Measurements from ENCODE around the gene SIGLEC11. TPM values are rescaled to one million over a fixed set of nuclear protein-coding genes. Genes with fewer than 3 reads are reported as not detected.
"Not testable (repeated sequence)": the region's sequence is repeated elsewhere in the genome, so short reads cannot be mapped to it uniquely, and the experiment has no call there.

Gene SIGLEC11
- total RNA-seq, 1 experiment from 2014 or later, result not detected

DNA sequence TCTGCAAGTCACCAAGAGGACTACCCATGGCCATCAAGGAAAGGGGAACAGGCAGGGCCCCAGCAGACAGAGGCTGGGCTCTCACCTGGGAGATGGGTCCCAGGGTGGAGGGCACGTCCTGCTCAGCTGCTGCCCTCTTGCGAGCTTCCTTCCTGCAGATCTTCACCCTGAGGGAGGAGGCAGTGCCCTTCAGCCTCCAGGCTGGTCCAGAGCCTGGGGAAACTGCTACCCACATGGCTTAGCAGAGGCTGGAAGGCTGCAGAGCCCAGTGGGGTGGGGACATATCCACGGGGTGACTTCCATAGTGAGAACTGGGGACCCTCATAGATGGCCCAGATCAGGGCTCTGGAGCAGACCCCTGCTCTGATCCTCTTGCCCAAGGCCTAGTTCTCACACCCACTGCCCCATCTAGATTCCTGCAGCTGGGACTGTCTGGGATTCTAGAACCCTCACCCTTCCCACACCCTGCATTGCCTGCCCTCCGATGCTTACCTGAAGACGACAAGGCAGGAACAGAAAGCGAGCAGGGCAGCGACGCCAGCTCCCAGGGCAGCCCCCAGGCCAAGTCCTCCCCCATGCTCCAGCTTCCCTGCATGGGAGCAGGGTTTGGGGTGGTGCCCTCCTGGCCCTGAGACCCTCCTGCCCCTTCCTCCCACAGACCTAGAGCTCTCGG lies 9.0 kb downstream of the SIGLEC11 start:
- no peak for DNase-seq (ENCODE audit: low spot score)

DNA sequence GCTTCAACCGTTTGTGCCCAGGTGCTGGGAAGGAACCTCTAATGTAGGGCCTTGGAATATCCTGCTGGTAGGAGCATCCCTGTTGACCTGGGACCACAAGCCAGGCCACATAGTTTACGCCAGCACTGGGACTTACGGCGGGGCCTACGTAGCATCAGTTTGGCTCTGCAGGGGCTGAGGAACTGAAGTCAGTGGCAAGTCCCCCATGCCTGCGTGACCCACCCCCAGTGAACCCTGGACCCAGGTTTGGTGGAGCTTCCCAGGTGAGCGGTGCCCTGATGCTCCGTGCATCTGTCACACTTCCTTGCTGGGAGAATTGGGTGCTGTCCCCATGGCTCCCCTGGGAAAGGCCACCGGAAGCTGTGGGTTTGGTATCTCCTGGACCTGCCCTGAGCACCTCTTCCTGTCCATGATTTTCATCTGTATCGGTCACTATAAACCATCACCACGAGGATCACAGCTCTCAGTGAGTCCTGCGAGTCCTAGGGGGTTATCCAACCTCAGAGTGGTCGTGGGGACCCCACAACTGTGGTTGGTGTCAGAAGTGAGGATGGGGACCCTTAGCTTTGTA lies 9.9 kb downstream of the SIGLEC11 start:
- no peak for DNase-seq (ENCODE audit: low spot score)

DNA sequence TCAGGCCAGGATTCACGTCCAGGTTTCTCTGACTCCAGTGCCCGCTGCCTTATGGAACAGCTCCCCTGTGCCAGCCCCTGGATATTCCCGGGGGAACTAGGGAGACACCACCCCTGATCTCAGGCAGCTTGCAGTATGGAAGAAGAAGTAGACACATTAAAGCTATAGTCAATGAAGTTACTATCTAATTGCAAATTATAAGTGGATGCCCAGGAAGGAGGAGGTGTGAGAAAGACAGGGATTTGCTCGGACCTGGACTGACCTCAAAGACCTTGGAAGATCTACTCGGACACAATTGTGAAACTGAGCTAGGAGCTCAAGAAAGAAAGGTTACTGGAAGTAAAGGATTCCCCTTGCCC lies 10.4 kb downstream of the SIGLEC11 start:
- no peak for DNase-seq (ENCODE audit: low spot score)

DNA sequence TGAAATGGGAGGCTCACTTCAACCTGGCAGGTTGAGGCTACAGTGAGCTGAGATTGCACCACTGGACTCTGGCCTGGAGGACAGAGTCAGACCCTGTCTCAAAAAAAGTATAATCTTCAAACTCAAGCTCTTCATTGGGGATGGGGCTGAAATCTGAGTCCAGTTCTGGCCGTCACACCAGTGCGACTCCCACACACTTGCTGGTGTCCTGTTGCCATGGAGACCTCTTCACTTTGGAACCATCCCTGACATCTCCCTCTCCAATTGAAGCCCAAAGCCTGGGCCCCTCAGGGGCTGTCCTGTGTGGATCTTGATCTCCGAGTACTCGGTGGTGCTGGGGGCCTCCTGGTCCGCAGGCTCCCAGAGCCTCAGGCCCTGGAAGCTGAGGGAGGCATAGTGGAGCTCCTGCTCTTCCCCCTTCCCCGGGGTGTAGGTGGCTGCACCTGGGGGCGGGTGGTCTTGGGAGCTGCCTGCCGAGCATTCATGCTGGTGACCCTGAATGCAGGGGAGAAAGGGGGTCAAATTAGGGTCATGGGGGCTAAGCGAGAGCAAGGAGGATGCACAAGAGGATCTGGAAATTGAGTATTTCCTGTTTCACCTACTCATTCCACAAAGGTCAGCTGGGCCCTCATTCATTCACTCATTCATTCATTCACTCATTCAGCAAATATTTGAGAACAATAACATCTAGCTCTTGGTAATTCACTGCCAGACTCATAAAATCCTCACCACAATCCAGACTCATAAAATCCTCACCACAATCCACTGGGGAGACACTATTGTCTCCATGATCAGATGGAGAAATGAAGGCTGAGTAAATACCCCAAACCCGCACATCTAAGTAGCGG lies 11.0 kb downstream of the SIGLEC11 start:
- DNase-seq (ENCODE audit: low spot score), result no peak

DNA sequence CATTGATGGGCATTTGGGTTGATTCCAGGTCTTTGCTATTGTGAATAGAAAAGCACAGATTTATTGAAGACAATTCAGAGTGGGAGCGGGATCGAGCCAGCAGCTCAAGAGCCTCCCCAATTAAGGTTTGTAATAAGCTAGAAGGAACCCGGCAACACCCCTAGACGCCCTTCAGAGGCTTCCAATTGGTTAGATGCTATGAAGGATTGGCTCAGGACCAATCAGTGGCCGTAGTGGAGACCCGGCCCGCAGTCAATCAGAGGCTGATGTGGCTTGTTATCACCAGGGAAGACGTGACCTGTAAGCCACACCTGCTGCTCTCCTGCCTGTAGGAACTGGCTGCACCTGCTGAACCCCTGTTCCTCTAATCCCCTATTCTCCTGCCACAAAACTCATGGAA lies 14.6 kb downstream of the SIGLEC11 start:
- DNase-seq (ENCODE audit: low spot score), result no peak

DNA sequence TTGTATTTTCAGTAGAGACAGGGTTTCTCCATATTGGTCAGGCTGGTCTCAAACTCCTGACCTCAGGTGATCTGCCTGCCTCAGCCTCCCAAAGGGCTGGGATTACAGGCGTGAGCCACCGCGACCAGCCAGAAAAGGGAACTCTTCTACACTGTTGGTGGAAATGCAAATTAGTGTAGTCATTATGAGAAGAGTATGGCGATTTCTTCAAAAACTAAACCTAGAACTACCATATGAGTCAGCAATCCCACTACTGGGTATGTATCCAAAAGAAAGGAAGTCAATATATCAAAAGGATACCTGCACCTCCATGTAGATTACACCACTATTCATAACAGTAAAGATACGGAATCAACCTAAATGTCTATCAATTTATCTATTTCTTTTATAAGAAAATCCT lies 16.4 kb downstream of the SIGLEC11 start:
- not testable (repeated sequence) for DNase-seq (ENCODE audit: low spot score)

DNA sequence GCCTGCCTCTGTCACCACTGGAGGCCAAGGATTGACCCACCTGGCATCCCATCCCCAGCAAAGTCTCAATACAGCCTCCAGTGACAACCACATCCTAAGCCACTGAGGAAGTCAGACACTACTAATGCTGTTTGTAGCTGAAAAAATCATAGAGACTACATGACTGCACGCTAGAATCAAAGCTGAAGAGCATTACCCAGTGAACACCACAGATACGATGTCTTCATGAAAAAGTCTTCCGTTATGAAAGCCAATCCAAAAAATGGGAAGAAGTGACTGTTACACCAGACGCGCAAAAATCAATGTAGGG lies 20.5 kb downstream of the SIGLEC11 start:
- no peak for DNase-seq (ENCODE audit: low spot score)

DNA sequence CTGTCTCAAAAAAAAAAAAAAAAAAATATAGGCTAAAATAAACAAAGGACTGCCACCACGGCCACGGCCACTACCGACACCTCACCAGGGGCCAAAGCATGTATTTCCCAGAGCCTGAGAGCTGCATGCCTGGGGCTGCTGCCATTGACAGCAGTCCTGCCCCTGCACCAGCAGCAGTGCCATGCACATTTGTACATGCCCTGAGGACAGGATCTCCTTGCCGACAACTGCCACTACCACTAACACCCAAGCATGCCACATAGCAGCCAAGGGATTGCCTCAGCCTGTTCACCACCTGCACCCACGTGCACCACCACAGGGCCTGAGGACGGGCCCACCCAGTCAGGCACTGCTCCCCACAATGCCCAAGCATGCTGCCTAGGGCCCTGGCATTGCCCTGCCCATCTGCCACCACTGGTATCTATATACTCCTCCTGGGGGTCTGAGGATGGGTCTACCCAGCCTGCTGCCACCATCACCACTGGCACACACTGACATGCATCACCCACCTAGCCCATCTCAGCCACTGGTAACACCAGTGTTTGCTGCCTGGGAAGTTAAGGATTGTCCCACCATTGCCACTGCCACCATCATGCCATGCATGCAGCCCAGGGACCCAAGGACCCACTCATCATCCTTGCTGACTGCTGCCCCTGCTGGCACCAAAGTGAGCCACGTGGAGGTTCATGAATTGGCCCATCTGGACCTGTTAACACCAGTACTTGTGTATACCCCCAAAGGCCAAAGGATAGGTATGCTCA lies 21.1 kb downstream of the SIGLEC11 start:
- no peak for DNase-seq (ENCODE audit: low spot score)

DNA sequence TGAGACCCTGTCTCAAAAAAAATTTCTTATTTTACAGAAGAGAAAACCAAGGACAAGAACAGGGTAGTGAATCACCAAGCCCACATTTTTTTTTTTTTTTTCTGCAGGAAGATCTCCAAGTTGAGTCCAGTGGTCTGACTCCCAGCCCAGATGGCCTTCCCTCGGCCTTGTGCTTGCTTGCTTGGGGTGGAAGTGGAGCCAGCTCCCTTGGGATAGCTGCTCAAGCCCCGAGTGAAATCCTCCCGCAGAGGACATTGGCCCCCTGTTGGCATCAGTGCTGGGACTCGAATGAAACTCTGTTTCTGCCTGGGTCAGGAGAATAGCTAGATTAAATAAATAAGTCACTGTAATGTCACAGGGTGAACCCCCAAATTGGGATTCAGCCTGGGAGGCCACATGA lies 22.3 kb downstream of the SIGLEC11 start:
- no peak for DNase-seq (ENCODE audit: low spot score)

DNA sequence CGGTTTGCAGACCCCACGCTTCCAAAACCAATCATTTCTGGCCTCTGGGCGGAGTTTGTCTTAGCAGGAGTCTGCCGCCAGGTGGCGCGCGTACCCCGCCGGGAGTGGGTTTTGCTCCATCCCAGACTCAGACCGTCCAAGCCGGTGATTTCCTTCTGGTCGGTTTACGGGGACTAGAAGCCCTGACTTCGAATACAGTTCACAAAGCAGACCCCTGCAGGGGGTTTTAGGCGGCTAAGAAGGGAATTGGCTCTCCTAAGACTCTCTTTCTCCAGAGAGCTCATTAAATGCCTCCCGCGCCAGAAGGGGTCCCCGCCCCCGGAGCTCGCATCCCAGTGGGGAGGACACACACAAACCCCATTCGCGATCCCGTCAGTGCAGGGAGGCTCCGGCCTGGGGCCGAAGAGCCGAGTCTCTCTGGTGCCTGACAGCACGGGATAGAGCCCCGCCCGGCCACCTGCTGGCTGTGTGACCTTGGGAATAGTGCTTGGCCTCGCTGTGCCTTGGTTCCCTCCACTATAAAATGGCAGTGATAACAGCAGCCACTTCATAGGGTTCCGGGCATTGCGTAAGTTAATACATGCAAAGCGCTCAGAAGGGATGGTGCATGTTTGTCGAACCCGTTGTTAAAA lies 23.1 kb downstream of the SIGLEC11 start:
- DNase-seq (ENCODE audit: low spot score), result peak; percentile 69

DNA sequence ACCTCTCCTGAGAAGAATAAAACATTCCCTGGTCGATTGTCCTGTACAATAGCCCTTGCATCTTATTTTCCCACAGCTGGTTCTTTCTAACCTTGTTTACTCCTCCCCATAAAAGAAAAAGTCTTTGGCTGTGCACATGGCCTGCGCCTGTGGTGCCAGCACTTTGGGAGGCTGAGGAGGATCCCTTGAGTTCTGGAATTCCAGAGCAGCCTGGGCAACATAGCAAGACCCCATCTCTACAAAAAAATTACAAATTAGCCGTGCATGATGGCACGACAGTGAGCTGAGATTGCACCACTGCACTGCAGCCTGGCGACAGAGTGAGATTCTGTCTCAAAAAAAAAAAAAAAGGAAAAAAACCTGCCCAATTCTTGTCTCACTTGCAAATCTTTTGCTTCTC lies 24.4 kb downstream of the SIGLEC11 start:
- no peak for DNase-seq (ENCODE audit: low spot score)

DNA sequence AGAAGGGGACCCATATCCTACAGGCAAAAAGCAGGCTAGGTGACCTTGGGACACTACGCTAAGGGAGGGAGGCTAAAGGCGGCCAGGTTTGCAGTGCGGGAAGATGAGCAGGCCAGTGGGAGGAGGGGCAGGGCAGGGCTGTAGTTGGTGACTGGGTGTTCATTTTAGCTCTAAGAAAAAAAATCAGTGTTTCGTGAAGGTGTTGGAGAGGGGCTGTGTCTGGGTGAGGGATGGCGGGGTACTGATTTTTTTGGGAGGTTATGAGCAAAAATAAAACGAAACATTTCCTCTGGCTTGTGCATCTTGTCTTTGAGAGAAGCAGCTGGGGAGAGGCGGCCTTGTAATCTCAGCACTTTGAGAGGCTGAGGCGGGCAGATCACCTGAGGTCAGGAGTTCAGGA lies 27.3 kb downstream of the SIGLEC11 start:
- no peak for DNase-seq (ENCODE audit: low spot score)

DNA sequence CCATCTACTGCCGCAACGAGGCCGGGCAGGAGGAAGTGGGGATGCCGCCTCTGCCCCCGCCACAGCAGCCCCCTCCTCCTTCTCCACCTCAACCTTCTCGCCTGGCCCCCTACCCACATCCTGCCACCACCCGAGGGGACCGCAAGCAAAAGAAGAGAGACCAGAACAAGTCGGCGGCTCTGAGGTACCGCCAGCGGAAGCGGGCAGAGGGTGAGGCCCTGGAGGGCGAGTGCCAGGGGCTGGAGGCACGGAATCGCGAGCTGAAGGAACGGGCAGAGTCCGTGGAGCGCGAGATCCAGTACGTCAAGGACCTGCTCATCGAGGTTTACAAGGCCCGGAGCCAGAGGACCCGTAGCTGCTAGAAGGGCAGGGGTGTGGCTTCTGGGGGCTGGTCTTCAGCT lies 28.2 kb downstream of the SIGLEC11 start:
- no peak for DNase-seq (ENCODE audit: low spot score)

DNA sequence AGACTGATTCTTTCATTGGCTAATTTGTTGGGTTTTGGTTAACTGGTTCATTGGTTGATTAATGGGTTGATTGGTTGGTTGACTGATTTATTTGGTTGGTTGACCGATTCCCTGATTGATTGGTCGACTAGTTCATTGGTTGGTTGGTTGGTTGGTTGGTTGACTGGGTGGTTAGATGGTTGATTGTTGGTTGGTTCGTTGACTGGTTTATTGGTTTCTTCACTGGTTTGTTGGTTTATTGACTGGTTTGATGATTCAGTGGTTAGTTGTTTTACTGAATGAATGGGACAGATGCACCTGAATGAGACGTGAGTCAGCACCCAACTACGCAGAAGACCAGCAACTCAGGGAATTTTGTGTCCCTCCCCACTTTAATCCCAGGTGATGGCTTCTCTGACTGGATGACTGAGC lies 28.9 kb downstream of the SIGLEC11 start:
- no peak for DNase-seq (ENCODE audit: low spot score)

DNA sequence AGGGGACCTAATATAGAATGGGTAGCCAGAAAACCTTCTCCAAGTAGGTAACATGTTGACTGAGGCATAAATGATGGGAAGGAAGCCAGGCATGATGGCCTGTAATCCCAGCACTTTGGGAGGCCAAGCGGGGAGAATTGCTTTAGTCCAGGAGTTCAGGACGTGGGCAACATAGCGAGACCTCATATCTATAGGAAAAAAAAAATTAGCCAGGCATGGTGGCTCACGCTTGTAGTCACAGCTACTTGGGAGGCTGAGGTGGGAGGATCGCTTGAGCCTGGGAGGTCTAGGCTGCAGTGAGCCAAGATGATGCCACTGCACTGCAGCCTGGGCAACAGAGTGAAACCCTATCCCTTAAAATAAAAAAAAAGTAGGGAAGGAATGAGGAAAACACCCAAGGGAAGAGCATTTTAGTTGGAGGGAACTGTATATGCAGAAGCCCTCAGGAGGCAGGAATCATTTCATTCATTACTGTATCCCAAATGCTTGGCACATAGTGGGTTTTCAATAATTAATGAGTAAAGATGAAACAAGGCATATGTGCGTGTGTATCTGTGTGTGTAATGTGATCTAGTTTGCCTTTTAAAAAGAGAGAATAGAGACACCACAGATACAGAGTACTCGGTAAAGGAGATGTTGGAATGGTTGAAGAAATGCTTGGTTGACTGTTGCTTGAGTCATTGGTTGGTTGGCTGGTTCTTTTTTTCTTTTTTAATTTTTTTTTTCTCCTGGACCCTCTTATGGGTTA lies 29.5 kb downstream of the SIGLEC11 start:
- DNase-seq (ENCODE audit: low spot score), result no peak

DNA sequence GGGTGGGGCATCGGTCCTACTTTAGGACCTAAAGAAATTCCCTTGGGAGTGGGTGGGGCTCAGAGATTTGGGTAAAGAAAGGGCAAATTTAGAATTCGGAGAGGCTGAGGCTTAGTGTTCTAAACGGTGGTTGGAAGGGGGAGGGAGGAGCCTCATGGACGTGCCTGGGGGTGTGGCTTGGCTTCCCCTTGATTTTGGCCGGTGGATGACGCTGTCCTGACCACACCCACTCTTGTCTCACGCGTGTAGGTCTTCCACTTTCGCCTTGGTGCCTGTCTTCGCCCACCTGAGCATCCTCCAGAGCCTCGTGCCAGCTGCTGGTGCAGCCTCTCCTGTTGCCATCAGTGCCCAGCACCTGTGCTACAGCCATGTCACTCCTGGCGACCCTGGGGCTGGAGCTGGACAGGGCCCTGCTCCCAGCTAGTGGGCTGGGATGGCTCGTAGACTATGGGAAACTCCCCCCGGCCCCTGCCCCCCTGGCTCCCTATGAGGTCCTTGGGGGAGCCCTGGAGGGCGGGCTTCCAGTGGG lies 30.4 kb downstream of the SIGLEC11 start:
- DNase-seq (ENCODE audit: low spot score), result no peak

DNA sequence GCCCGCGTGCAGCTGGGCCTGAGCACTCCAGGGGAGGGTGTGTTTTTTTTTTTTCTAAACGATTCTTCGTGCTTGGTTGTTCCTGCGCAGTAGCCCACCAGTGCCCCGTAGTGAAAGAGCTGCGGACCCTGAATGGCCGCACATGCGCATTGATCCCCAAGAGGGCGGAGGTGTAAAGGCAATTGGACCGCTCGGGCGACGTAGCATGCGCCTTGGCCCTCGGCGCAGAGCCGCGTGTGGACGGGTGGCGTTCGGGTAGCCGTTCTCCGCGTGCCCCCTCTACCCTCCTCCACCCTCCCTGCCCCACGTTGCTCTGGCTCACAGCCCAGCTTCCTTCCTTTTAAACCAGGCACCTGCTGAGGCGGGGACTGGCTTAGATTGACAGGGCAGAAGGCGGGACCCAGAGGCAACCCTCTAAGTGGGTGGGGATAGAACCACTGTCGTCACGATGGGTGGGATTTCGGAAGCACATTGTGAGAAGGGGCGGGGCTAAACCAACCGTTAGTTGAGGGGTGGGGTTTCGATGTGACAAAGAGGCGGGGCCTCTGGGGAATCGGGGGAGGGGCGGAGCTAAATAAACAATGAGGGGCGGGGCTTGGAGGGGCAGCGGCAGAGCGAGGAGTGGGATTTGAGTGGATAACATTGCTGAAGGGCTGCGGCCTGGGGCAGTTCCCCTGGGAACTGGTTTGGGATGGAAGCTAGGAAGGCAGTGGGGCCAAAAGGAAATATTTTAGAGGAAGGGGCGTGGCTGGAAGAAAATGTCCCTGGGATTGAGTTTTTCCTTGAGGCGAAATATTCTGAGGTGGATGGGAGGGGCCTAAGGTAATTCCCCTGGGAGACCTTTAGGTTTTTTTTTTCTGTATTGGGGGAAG lies 31.1 kb downstream of the SIGLEC11 start:
- DNase-seq (ENCODE audit: low spot score), result peak; percentile 96

DNA sequence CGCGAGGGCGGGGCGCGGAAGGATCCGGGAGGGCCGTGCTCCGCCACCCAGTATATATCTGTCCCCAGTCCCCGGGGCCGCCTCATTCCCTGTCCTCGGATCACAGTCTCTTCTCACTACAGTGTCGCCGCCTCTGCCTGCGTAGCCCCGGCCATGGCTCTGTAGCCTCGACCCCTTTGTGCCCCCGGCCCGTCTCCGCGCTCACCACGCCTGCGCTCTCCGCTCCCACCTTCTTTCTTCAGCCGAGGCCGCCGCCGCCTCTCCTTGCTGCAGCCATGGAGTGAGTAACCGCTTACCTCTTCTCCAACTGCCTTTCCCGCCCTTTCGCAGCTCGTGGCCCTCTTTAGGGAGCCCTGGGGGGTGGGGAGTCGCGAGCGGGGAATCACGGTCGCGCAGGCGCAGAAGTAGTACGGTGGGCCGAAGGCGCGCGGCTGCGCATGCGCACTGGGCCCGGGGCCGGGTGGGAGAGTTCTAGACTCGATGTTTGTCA lies 31.8 kb downstream of the SIGLEC11 start, which contains the start of the genes ATF5 and NUP62:
Gene ATF5 (plus strand): TSS at position 85 of the 490 bp plus-strand sequence. CDS start 1,646 bp downstream, outside the sequence.
Gene NUP62 (minus strand): TSS at position 384 of the 490 bp plus-strand sequence. CDS start 19,697 bp downstream, outside the sequence.
- peak; percentile 87 for DNase-seq (ENCODE audit: low spot score)

DNA sequence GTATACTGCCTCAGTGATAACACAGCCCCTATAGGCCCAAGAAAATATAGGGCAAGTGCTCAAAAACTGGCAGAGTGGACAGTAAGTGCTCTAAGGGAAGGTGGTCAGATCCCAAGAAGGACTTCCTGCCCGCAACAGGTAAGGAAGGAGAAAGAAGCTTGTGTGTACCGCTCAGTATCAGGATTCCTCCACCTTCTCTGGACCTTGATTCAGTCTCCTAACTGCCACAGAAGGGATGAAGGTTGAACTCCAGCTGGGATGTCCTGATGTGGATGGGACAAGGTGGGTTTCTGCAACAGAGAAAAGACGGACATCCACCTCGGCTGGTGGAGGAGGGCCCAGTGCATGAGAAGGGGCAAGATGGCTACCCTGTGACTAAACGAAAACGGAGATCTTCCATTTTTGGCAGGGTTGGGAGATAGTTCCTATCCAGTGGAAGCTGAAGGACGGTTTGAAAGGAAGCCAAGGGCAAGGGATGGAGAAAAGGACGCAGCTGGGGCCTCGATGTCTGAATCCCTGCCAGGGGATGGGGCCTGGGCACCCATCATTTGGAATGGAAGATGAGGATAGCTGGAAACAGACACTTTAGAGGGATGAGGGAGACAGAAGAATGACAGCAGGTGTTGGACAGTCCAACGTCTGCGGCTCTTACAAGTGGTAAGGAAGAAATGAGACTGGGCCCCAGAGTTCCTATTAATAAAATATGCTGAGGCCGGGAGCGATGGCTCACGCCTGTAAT lies 33.3 kb downstream of the SIGLEC11 start:
- DNase-seq (ENCODE audit: low spot score), result no peak

All from H4 (cell line).